Spleen (tissue), 7 donors: ENCODE measurements around the gene NELFA.

Source experiments
- CTCF ChIP-seq, 11 experiments: fragments of 200-600 bp in 7 of 11; fragments of 450-650 bp in 4 of 11; sonication (generic) in 4 of 11; IDR thresholded peaks in 8 of 11; conservative IDR thresholded peaks in 3 of 11; 1 replicate in 7 of 11; 2 replicates in 4 of 11; pipeline versions ENCODE4 v1.4.0 to v1.8.0; 2016 to 2021; ENCODE audit warnings: antibody characterized with exemption in 11 of 11, inconsistent platforms in 4 of 11, mild to moderate bottlenecking in 1 of 11
- POLR2A ChIP-seq, 3 donors: fragments of 450-650 bp; IDR thresholded peaks; one replicate each; pipeline ENCODE4 v1.5.1; 2017; ENCODE audit warnings: antibody characterized with exemption in 3 of 3, mild to moderate bottlenecking in 1 of 3
- POLR2AphosphoS5 ChIP-seq, 3 donors: sonication (generic); formaldehyde crosslinking; IDR thresholded peaks; one replicate each; pipeline ENCODE4 v1.5.1; 2017; ENCODE audit warnings: antibody characterized with exemption in 3 of 3
- donor health status: DM: no; HTN: no; CAD: no; lungs with moderate emphysema.
- donor health status: DM: no; HTN: no; CAD: no.
- donor health status: DM: no; HTN: no; CAD: no.

GRCh38 chr4:2036866-2037265, 28.1 kb upstream of the NELFA start:
- TF ChIP-seq POLR2AphosphoS5 (IDR thresholded peaks at IDR 0.05) = no peak
- no peak for TF ChIP-seq CTCF (IDR thresholded peaks at IDR 0.05 in 8 of 11, conservative IDR thresholded peaks at IDR 0.05 in 3 of 11)
- no peak for TF ChIP-seq POLR2A (IDR thresholded peaks at IDR 0.05)
